Tibial nerve (tissue), 3 donors: Measurements from ENCODE around the gene PCMT1.

Experiments used
- POLR2A ChIP-seq, 2 donors: fragments of 450-650 bp; IDR thresholded peaks; one replicate each; pipeline ENCODE4 v1.6.1; 2017; ENCODE audit warnings: antibody characterized with exemption in 2 of 2, mild to moderate bottlenecking in 2 of 2, moderate library complexity in 2 of 2
- TF ChIP-seq, protein P1 (sequence below), 5 experiments: fragments of 200-600 bp in 3 of 5; fragments of 450-650 bp in 2 of 5; sonication (generic) in 3 of 5; IDR thresholded peaks; one replicate each; pipeline ENCODE4 v1.5.1; 2016 to 2019; ENCODE audit warnings: antibody characterized with exemption in 5 of 5, mild to moderate bottlenecking in 3 of 5, moderate library complexity in 2 of 5

DNA sequence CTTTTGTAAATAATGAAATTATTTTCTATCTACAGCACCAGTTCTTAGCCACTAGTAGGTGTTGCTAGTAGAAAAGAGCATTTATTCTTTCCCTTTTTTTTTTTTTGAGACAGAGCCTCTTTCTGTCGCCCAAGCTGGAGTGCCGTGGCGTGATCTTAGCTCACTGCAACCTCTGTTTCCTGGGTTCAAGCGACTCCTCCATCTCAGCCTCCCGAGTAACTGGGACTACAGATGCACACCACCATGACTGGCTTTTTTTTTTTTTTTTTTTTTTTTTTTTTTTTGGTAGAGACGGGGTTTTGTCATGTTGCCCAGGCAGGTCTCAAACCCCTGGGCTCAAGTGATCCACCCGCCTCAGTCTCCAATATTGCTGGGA is 6.7 kb downstream of the PCMT1 start:
- TF ChIP-seq, protein P1, sequence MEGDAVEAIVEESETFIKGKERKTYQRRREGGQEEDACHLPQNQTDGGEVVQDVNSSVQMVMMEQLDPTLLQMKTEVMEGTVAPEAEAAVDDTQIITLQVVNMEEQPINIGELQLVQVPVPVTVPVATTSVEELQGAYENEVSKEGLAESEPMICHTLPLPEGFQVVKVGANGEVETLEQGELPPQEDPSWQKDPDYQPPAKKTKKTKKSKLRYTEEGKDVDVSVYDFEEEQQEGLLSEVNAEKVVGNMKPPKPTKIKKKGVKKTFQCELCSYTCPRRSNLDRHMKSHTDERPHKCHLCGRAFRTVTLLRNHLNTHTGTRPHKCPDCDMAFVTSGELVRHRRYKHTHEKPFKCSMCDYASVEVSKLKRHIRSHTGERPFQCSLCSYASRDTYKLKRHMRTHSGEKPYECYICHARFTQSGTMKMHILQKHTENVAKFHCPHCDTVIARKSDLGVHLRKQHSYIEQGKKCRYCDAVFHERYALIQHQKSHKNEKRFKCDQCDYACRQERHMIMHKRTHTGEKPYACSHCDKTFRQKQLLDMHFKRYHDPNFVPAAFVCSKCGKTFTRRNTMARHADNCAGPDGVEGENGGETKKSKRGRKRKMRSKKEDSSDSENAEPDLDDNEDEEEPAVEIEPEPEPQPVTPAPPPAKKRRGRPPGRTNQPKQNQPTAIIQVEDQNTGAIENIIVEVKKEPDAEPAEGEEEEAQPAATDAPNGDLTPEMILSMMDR (IDR thresholded peaks at IDR 0.05) = no peak
- no peak for TF ChIP-seq POLR2A (IDR thresholded peaks at IDR 0.05)
